22Rv1 (cell line): ENCODE data around the gene SLC4A1AP.

Experiments
- ZFX ChIP-seq: fragments of 450-650 bp; IDR thresholded peaks from 2 replicates; pipeline ENCODE4 v1.6.1; 2017; ENCODE audit warnings: antibody characterized with exemption, borderline replicate concordance
- TF ChIP-seq, protein P1 (sequence below): fragments of 450-650 bp; IDR thresholded peaks from 2 replicates; pipeline ENCODE4 v1.5.1; 2017; ENCODE audit warnings: mild to moderate bottlenecking

DNA sequence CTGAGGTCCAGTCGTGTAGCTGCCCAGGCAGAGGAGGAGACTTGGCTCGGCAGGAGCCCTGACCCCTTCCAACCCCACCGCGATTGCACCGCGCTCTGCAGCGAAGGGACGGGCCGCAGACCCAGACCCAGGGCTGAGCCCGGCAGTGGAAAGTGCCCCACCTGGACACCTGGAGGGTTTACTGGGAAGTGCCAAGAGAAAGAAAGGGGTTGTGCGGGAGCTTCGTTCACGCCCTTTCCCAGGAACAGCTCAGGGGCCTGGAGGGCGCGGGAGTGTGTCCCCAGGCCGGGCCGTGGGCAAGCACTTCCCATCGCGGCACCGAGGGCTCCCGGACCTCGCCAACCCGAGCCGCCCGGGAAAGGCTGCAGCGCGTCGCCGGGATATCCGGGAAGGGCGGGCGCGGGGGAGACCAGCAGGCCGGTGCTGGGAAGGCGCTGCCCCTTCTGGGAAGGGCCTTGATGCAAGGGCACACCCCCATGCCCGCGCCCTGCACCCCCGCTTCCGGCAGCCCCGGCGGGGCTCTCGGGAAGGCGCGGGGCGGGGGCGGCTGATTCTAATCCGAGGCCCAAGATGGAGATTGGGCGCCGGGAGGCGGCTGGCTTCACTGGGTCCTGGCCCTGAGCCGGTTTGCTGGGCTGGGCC lies 71.7 kb downstream of the SLC4A1AP start:
- TF ChIP-seq, protein P1, sequence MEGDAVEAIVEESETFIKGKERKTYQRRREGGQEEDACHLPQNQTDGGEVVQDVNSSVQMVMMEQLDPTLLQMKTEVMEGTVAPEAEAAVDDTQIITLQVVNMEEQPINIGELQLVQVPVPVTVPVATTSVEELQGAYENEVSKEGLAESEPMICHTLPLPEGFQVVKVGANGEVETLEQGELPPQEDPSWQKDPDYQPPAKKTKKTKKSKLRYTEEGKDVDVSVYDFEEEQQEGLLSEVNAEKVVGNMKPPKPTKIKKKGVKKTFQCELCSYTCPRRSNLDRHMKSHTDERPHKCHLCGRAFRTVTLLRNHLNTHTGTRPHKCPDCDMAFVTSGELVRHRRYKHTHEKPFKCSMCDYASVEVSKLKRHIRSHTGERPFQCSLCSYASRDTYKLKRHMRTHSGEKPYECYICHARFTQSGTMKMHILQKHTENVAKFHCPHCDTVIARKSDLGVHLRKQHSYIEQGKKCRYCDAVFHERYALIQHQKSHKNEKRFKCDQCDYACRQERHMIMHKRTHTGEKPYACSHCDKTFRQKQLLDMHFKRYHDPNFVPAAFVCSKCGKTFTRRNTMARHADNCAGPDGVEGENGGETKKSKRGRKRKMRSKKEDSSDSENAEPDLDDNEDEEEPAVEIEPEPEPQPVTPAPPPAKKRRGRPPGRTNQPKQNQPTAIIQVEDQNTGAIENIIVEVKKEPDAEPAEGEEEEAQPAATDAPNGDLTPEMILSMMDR, result no peak
- TF ChIP-seq ZFX, result no peak
